Endodermal cell (in vitro differentiated cells): ENCODE data around the gene GPR32. TPM values are rescaled to one million over a fixed set of nuclear protein-coding genes. Genes with fewer than 3 reads are reported as not detected.
"Not testable (repeated sequence)": the region's sequence is repeated elsewhere in the genome, so short reads cannot be mapped to it uniquely, and the experiment has no call there.

ENCODE experiments used
- DNase-seq: peaks from one replicate; pipeline ENCODE4 v3.0.0-alpha.2; 2017
- H3K27ac ChIP-seq: 2 replicates; pipeline ENCODE4 v1.5.1; 2013; ENCODE audit warnings: mild to moderate bottlenecking, low read depth, low read length, moderate library complexity
- H3K27me3 ChIP-seq: 2 replicates; pipeline ENCODE4 v1.6.1; 2013; ENCODE audit warnings: mild to moderate bottlenecking, low read length, moderate library complexity; ENCODE audit not compliant: insufficient read depth, control insufficient read depth, poor library complexity, severe bottlenecking
- H3K36me3 ChIP-seq: 2 replicates; pipeline ENCODE4 v1.7.0; 2013; ENCODE audit warnings: mild to moderate bottlenecking, low read length, moderate library complexity; ENCODE audit not compliant: control insufficient read depth, insufficient read depth
- H3K4me1 ChIP-seq: one replicate; pipeline ENCODE4 v1.7.0; 2013; ENCODE audit warnings: low read length; ENCODE audit not compliant: control insufficient read depth, insufficient read depth
- H3K4me3 ChIP-seq: 2 replicates; pipeline ENCODE4 v1.5.1; 2013; ENCODE audit warnings: mild to moderate bottlenecking, low read length, moderate library complexity
- H3K9ac ChIP-seq: 2 replicates; pipeline ENCODE4 v1.6.1; 2013; ENCODE audit warnings: mild to moderate bottlenecking, low read length, moderate library complexity; ENCODE audit not compliant: poor library complexity, severe bottlenecking; ENCODE audit errors: extremely low read depth
- H3K9me3 ChIP-seq: 2 replicates; pipeline ENCODE4 v1.6.1; 2013; ENCODE audit warnings: mild to moderate bottlenecking, low read length, moderate library complexity; ENCODE audit not compliant: control insufficient read depth
- H3K27ac Mint-ChIP-seq: 2 replicates; pipeline ENCODE4 v1.8.0; 2020; ENCODE audit warnings: mixed read lengths
- H3K27me3 Mint-ChIP-seq: 2 replicates; pipeline ENCODE4 v1.8.0; 2021; ENCODE audit warnings: mild to moderate bottlenecking, mixed read lengths; ENCODE audit not compliant: insufficient read depth
- H3K36me3 Mint-ChIP-seq: 2 replicates; pipeline ENCODE4 v1.8.0; 2020; ENCODE audit warnings: low read depth, mixed read lengths
- H3K4me1 Mint-ChIP-seq: 2 replicates; pipeline ENCODE4 v1.8.0; 2020; ENCODE audit warnings: mixed read lengths
- H3K4me3 Mint-ChIP-seq: 2 replicates; pipeline ENCODE4 v1.8.0; 2020; ENCODE audit warnings: mild to moderate bottlenecking, moderate library complexity, mixed read lengths
- H3K9me3 Mint-ChIP-seq: 2 replicates; pipeline ENCODE4 v1.8.0; 2020; ENCODE audit warnings: mild to moderate bottlenecking, mixed read lengths
- WGBS, 2 experiments: methylation state at CpG; one replicate each; pipeline versions ENCODE4 v1.1.5 to v1.1.7; 2013; ENCODE audit warnings: missing lambda C conversion rate in 2 of 2, mixed read lengths in 1 of 2; ENCODE audit not compliant: insufficient coverage in 1 of 2, insufficient read length in 1 of 2; 5-methylcytosine and 5-hydroxymethylcytosine counted together
- total RNA-seq, 2 donors: library from RNA; stranded (reverse); fragmentation: NEBNext Ultra II Directional in 1 of 2; extraction: Animal tissue kit (Norgen Biotek cat#: 25700) in 1 of 2; gene quantifications; 2 replicates in 1 of 2; 3 replicates in 1 of 2; pipeline ENCODE4 v1.2.1, GENCODE V29; 2021
- TF ChIP-seq, protein P1 (sequence below): fragments of 200-600 bp; sonication (generic); conservative IDR thresholded peaks from 2 replicates; pipeline ENCODE4 v1.5.0; 2021; ENCODE audit warnings: antibody characterized with exemption, mild to moderate bottlenecking

GPR32 gene
- total RNA-seq, 2 donors from 2014 or later: not detected

DNA sequence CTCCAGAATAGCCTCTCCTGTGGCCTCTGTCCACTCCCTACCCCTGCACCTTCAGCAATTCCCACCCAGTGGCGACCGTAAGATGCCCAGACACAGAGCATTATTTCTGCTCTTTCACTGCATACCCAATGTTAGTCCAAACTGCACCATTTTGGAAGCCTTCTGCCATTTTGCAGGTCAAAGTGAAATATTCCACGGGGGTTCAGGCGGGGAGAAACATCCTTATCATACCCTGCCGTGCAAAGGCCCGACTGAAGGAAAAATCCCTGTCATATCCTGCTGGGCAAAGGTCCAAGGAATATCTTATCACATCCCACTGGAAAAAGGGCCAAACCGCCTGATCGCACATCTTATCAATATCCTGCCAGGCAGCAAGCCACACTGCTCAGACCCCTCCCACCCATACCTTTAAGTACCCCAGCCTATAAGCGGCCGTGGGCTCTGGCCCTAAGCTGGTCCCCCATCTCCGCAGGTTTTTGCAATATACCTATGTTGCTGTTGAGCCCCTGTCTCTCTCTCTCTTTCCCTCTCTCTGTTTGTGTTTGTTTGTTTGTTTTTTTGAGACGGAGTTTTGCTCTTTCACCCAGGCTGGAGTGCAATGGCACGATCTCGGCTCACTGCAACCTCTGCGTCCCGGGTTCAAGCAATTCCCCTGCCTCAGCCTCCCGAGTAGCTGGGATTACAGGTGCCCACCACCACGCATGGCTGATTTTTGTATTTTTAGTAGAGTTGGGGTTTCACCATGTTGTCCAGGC, 28.9 kb upstream of the GPR32 start:
- H3K9ac ChIP-seq: no peak overlapping the region
- Mint-ChIP-seq H3K27ac (no peak overlapping the region), H3K4me3 (no peak overlapping the region), H3K4me1 (peaks cover 2% of the 10 kb centered on the region), H3K36me3 (no peaks in the 10 kb centered on the region), H3K27me3 (peaks cover 28% of the 10 kb centered on the region), H3K9me3 (no peaks in the 10 kb centered on the region)
- no peak overlapping the region for H3K27ac ChIP-seq
- no peaks in the 10 kb centered on the region for H3K4me1 ChIP-seq
- H3K27me3 ChIP-seq: no peaks in the 10 kb centered on the region
- no peak overlapping the region for H3K4me3 ChIP-seq
- TF ChIP-seq, protein P1, sequence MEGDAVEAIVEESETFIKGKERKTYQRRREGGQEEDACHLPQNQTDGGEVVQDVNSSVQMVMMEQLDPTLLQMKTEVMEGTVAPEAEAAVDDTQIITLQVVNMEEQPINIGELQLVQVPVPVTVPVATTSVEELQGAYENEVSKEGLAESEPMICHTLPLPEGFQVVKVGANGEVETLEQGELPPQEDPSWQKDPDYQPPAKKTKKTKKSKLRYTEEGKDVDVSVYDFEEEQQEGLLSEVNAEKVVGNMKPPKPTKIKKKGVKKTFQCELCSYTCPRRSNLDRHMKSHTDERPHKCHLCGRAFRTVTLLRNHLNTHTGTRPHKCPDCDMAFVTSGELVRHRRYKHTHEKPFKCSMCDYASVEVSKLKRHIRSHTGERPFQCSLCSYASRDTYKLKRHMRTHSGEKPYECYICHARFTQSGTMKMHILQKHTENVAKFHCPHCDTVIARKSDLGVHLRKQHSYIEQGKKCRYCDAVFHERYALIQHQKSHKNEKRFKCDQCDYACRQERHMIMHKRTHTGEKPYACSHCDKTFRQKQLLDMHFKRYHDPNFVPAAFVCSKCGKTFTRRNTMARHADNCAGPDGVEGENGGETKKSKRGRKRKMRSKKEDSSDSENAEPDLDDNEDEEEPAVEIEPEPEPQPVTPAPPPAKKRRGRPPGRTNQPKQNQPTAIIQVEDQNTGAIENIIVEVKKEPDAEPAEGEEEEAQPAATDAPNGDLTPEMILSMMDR: no peak
- no peaks in the 10 kb centered on the region for H3K9me3 ChIP-seq
- WGBS, 2 experiments: 72 to 75% methylated on average over 6 to 17 of the region's 18 CpGs
- no peak for DNase-seq
- H3K36me3 ChIP-seq: no peaks in the 10 kb centered on the region

DNA sequence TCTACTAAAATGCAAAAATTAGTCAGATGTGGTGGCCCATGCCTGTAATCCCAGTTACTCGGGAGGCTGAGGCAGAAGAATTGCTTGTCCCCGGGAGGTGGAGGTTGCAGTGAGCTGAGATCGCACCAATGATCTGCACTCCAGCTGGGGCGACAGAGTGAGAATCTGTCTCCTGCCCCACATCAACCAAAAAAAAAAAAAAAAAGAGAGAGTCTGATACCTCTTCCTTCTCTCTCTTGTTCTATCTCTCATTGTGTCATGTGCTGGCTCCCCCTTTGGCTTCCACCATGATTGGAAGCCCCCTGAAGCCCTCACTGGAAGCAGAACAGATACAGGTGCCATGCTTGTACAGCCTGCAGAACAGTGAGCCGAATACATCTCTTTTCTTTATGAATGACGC, 26.7 kb upstream of the GPR32 start:
- Histone ChIP-seq H3K36me3 (no peaks in the 10 kb centered on the region), H3K27ac (no peak overlapping the region), H3K9ac (no peak overlapping the region), H3K4me3 (no peak overlapping the region), H3K4me1 (no peaks in the 10 kb centered on the region), H3K27me3 (no peaks in the 10 kb centered on the region), H3K9me3 (no peaks in the 10 kb centered on the region)
- Mint-ChIP-seq H3K36me3 (no peaks in the 10 kb centered on the region), H3K27ac (no peak overlapping the region), H3K4me1 (peaks cover 2% of the 10 kb centered on the region), H3K4me3 (no peak overlapping the region), H3K9me3 (no peaks in the 10 kb centered on the region), H3K27me3 (peaks cover 20% of the 10 kb centered on the region)
- TF ChIP-seq, protein P1: no peak
- no peak for DNase-seq
- 81 to 83% methylated on average over 3 to 6 of the region's 6 CpGs for WGBS, 2 experiments

DNA sequence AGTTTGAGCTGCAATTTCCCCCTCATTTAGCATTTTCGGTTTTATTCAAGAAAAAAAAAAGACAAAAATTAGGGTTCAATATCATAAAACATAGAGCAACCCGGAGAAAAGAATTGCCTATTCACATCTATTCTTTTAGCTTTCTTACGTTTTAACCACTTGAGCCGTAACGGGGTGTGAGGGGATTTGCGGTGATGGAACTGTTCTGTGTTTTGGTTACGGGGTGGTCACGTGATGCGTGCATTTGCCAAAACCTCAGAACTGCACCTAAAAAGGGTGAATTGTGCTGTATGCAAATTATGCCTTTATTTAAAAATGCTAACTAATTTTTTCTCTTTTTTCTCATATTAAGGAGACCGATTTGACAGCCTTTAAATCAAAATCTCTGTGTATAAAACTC, 25.0 kb upstream of the GPR32 start:
- Histone ChIP-seq H3K27ac (no peak overlapping the region), H3K9me3 (no peaks in the 10 kb centered on the region), H3K4me3 (no peak overlapping the region), H3K4me1 (no peaks in the 10 kb centered on the region), H3K36me3 (no peaks in the 10 kb centered on the region), H3K9ac (no peak overlapping the region), H3K27me3 (no peaks in the 10 kb centered on the region)
- TF ChIP-seq, protein P1: no peak
- 67 to 81% methylated on average over 2 to 10 of the region's 10 CpGs for WGBS, 2 experiments
- Mint-ChIP-seq H3K27ac (no peak overlapping the region), H3K9me3 (no peaks in the 10 kb centered on the region), H3K27me3 (peaks cover 8% of the 10 kb centered on the region), H3K36me3 (no peaks in the 10 kb centered on the region), H3K4me1 (no peaks in the 10 kb centered on the region), H3K4me3 (no peak overlapping the region)
- no peak for DNase-seq

DNA sequence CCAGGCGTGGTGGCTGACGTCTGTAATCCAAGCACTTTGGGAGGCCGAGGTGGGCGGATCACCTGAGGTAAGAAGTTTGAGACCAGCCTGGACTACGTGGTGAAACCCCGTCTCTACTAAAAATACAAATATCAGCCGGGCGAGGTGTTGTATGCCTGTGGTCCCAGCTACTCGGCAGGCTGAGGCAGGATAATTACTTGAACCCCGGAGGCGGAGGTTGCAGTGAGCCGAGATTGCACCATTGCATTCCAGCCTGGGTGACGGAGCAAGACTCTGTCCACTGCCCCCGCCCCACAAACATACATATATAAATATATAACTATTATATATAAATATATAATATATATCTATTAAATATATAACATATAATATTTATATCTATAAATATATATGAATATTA, 23.1 kb upstream of the GPR32 start:
- not testable (repeated sequence) for H3K9me3 Mint-ChIP-seq, H3K4me1 Mint-ChIP-seq, H3K36me3 ChIP-seq, H3K27ac ChIP-seq, H3K4me3 Mint-ChIP-seq, H3K4me3 ChIP-seq, H3K9ac ChIP-seq, H3K36me3 Mint-ChIP-seq, H3K4me1 ChIP-seq, H3K27ac Mint-ChIP-seq, H3K27me3 Mint-ChIP-seq, DNase-seq, H3K27me3 ChIP-seq, H3K9me3 ChIP-seq
- WGBS, 2 experiments: 85 to 92% methylated on average over 8 to 12 of the region's 14 CpGs
